GM13976 (cell line): ENCODE results near the gene ZNF598.
"Not testable (repeated sequence)": the region's sequence is repeated elsewhere in the genome, so short reads cannot be mapped to it uniquely, and the experiment has no call there.

ENCODE experiments used
- DNase-seq: peaks from one replicate; pipeline ENCODE4 v3.0.0; 2012; ENCODE audit warnings: low spot score
- in situ Hi-C: fragments of 300-500 bp; cut with MboI; formaldehyde crosslinking; loops from one replicate; pipeline ENCODE4 v1.12.0; 2022; ENCODE audit warnings: low sequenced_read_pairs, mixed read lengths, inconsistent platforms; ENCODE audit not compliant: unreplicated experiment
- TF ChIP-seq, protein P1 (sequence below): IDR thresholded peaks from 2 replicates; pipeline ENCODE4 v1.5.1; 2012; ENCODE audit warnings: borderline replicate concordance, mild to moderate bottlenecking; ENCODE audit not compliant: insufficient read depth; ENCODE audit errors: extremely low read depth, missing control alignments, control extremely low read depth

Gene ZNF598

DNA sequence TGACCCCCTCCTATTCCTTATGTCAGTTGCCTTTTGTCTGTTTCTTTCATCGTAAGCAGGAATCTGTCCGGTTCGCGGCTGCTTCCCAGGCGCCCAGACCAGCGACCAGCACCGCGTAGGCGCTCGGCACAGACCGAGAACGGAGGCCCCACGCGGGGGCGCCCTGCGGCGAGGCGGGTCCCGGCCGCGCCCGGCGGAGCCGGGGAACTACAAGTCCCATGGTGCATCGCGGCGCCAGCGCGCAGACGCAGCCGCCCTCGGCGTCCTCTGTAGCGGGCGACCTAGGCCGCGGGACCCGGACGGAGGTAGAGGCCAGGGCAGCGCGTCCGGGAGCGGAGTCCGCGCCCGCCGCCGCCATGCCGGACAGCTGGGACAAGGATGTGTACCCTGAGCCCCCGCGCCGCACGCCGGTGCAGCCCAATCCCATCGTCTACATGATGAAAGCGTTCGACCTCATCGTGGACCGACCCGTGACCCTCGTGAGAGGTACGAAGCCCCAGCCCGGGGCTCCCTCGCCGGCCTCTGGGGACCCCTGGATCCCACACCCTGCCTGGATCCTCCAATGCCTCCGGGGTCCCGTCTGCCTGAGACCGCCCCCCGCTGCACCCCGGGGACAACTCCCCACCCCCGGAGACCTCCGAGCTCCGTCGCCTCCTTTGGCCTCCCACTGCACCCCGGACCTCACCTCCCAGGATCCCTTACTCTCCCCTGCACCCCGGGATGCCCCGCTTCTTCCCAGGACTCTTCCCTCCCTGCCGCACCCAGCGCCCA, 50.2 kb downstream of the ZNF598 start, which contains the start of gene NDUFB10:
NDUFB10 (plus strand) TSS at position 270 of the 771 bp plus-strand sequence; CDS start at position 357, 87 bp downstream.
- in situ Hi-C loops: no loop called here
- TF ChIP-seq, protein P1, sequence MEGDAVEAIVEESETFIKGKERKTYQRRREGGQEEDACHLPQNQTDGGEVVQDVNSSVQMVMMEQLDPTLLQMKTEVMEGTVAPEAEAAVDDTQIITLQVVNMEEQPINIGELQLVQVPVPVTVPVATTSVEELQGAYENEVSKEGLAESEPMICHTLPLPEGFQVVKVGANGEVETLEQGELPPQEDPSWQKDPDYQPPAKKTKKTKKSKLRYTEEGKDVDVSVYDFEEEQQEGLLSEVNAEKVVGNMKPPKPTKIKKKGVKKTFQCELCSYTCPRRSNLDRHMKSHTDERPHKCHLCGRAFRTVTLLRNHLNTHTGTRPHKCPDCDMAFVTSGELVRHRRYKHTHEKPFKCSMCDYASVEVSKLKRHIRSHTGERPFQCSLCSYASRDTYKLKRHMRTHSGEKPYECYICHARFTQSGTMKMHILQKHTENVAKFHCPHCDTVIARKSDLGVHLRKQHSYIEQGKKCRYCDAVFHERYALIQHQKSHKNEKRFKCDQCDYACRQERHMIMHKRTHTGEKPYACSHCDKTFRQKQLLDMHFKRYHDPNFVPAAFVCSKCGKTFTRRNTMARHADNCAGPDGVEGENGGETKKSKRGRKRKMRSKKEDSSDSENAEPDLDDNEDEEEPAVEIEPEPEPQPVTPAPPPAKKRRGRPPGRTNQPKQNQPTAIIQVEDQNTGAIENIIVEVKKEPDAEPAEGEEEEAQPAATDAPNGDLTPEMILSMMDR: peak; percentile 78
- peak; percentile 94 for DNase-seq

DNA sequence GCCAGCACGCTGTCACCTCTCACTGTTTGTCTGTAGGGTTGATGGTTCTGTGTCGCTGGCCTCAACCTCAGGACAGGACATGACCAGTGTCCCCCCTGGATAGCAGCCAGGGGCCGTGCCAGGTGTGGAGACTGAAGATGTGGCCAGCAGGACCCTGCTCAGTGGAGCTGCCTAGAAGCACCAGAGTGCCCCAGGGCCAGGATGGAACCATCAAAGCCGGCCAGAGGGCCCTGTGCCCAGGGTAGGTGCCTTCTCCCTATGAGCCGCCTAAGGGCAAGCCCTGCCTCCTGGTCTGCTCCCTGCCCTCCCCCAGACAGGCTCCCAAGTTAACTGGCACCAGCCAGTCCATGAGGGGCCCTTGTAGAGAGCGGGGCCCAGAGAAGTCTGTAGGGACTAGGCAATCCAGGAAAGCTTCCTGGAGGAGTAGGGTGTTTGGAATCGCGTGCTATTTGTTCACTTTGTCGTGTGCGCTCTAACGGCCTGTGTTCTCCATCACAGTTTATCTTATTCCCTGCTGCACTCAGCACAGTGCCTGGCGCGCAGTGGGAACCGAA, 50.8 kb downstream of the ZNF598 start:
- TF ChIP-seq, protein P1: no peak
- no peak for DNase-seq
- in situ Hi-C loops: no loop called here

DNA sequence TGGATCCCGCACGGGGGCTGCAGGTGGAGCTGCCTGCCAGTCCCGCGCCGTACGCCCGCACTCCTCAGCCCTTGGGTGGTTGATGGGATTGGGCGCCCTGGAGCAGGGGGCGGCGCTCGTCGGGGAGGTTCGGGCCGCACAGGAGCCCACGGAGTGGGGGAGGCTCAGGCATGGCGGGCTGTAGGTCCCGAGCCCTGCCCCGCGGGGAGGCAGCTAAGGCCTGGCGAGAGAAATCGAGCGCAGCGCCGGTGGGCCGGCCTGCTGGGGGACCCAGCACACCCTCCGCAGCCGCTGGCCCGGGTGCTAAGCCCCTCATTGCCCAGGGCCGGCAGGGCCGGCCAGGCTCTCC, 51.5 kb downstream of the ZNF598 start:
- DNase-seq, in situ Hi-C loops: not testable (repeated sequence)

DNA sequence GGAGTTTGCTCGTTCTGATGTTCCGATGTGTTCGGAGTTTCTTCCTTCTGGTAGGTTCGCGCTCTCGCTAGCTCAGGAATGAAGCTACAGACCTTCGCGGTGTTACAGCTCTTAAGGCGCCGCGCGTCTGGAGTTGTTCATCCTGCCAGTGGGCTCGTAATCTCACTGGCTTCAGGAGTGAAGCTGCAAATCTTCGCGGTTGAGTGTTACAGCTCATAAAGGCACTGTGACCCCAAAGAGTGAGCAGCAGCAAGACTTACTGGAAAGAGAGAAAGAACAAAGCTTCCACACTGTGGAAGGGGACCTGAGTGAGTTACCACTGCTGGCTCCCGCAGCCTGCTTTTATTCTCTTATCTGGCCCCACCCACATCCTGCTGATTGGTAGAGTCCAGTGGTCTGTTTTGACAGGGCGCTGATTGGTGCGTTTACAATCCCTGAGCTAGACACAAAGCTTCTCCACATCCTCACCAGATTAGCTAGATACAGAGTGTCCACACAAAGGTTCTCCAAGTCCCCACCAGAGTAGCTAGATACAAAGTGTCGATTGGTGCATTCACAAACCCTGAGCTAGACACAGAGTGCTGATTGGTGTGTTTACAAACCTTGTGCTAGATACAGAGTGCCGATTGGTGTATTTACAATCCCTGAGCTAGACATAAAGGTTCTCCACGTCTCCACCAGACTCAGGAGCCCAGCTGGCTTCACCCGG, 52.0 kb downstream of the ZNF598 start:
- in situ Hi-C loops, DNase-seq: not testable (repeated sequence)

DNA sequence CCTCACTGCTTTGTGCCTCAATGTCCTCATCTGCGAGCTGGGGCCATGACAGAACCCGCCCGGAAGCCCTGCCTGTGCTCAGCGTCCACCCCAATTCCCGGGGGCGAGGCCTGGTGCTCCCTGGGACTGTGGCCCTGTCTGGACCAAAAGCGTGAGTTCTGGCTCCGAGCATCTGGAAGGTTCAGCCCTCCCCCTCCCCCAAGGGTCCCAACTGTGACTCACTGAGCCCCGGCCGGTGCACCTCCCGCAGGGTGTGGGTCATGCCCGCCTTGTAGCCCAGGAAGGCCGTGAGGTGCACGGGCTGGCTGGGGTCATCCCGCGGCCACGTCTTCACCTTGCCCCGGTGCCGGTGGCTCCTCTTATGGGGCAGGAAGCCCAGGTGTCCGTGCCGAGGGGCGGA, 55.9 kb downstream of the ZNF598 start:
- in situ Hi-C loops: no loop called here
- no peak for DNase-seq
- TF ChIP-seq, protein P1: no peak

DNA sequence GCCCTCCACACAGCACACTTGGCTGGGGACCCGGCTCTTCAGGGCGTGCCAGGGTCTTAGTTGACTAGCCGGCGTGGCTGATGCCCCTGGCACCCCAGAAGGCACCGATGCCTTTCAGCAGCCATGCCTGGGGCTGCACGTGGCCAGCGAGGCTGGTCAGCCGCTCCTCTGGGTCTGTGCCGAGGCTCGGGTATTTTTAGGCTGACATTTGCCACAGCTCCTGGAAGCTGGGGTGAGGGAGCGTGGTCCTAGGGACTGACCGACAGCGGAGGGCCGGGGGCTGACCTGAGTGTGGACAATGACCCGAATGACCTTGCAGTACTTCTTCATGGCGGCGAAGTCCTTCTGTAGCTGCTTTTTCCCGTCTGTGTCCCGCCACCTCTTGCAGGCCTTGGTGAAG, 59.1 kb downstream of the ZNF598 start:
- TF ChIP-seq, protein P1: no peak
- in situ Hi-C loops: no loop called here
- DNase-seq: no peak

DNA sequence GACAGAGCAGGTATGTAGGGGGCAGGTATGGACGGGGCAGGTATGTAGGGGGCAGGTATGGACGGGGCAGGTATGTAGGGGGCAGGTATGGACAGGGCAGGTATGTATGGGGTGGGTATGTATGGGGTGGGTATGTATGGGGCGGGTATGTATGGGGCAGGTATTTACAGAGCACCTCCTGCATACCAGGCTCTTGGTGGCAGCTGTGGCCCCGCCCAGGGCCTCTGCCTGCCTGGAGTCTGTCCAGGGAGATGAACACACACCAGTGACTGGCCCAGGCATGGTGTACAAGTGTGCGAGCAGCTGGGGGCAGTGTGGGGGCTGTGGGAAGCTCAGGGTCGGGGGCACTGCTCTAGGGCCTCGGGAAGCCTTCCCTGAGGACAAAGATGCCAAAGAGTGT, 59.6 kb downstream of the ZNF598 start:
- TF ChIP-seq, protein P1: no peak
- in situ Hi-C loops: no loop called here
- no peak for DNase-seq
